Measurements from ENCODE around the gene KRTAP4-8.
"Not testable (repeated sequence)": the region's sequence is repeated elsewhere in the genome, so short reads cannot be mapped to it uniquely, and the experiment has no call there.

The KRTAP4-8 gene

GRCh38 chr17:41076788-41077187 lies 21.2 kb downstream of the KRTAP4-8 start:
- Histone ChIP-seq H3K4me3 (ENCODE audit: low read depth, low read length) (no peak overlapping the region), H3K9me3 (ENCODE audit: control insufficient read depth, insufficient read depth, low read length) (no peaks in the 10 kb centered on the region), H3K27me3 (ENCODE audit: control insufficient read depth, insufficient read depth, low read length) (no peaks in the 10 kb centered on the region), H3K36me3 (ENCODE audit: control insufficient read depth, insufficient read depth, low read length) (no peaks in the 10 kb centered on the region), H3K4me1 (ENCODE audit: control insufficient read depth, insufficient read depth, low read length) (no peaks in the 10 kb centered on the region), H3K9ac (ENCODE audit: low read depth, low read length) (no peak overlapping the region)

- H3K36me3 ChIP-seq (ENCODE audit: control insufficient read depth, insufficient read depth, low read length) = no peaks in the 10 kb centered on the region
- no peak overlapping the region for H3K9ac ChIP-seq (ENCODE audit: low read depth, low read length)
- no peaks in the 10 kb centered on the region for H3K4me1 ChIP-seq (ENCODE audit: control insufficient read depth, insufficient read depth, low read length)
- H3K27me3 ChIP-seq (ENCODE audit: control insufficient read depth, insufficient read depth, low read length) = no peaks in the 10 kb centered on the region
- no peaks in the 10 kb centered on the region for H3K9me3 ChIP-seq (ENCODE audit: control insufficient read depth, insufficient read depth, low read length)
- no peak overlapping the region for H3K4me3 ChIP-seq (ENCODE audit: low read depth, low read length)
These were observed 24.3 kb downstream of the KRTAP4-8 start for GRCh38 chr17:41073676-41074075.

- Histone ChIP-seq H3K4me3 (ENCODE audit: low read depth, low read length) (no peak overlapping the region), H3K9ac (ENCODE audit: low read depth, low read length) (no peak overlapping the region), H3K9me3 (ENCODE audit: control insufficient read depth, insufficient read depth, low read length) (no peaks in the 10 kb centered on the region), H3K27me3 (ENCODE audit: control insufficient read depth, insufficient read depth, low read length) (no peaks in the 10 kb centered on the region), H3K36me3 (ENCODE audit: control insufficient read depth, insufficient read depth, low read length) (no peaks in the 10 kb centered on the region), H3K4me1 (ENCODE audit: control insufficient read depth, insufficient read depth, low read length) (no peaks in the 10 kb centered on the region)
These were observed 26.2 kb downstream of the KRTAP4-8 start for GRCh38 chr17:41071606-41072360.

GRCh38 chr17:41069031-41069430 lies 28.9 kb downstream of the KRTAP4-8 start:
- H3K36me3 ChIP-seq (ENCODE audit: control insufficient read depth, insufficient read depth, low read length) = no peaks in the 10 kb centered on the region
- no peaks in the 10 kb centered on the region for H3K9me3 ChIP-seq (ENCODE audit: control insufficient read depth, insufficient read depth, low read length)
- no peak overlapping the region for H3K9ac ChIP-seq (ENCODE audit: low read depth, low read length)
- no peaks in the 10 kb centered on the region for H3K27me3 ChIP-seq (ENCODE audit: control insufficient read depth, insufficient read depth, low read length)
- H3K4me1 ChIP-seq (ENCODE audit: control insufficient read depth, insufficient read depth, low read length) = no peaks in the 10 kb centered on the region
- no peak overlapping the region for H3K4me3 ChIP-seq (ENCODE audit: low read depth, low read length)

DNA sequence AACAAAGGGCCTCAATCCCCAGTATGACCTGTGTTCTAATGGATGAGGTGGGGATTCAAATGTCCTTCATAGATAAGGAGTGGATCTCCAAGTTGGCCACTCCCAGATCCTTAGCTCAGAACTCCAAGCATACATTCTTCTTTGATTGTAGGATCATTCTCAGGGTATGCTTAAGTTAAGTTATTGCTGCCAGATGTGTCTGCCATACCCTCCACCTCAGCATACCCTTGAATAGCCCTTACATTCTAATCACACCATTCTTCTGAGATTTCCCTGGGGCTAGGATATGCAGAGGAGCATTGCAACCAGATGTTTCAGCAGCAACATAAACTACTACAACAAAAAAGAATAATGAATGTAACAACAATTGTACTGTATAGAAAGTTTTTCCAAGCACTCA lies 30.7 kb downstream of the KRTAP4-8 start:
- Histone ChIP-seq H3K4me1 (ENCODE audit: control insufficient read depth, insufficient read depth, low read length) (no peaks in the 10 kb centered on the region), H3K9ac (ENCODE audit: low read depth, low read length) (no peak overlapping the region), H3K36me3 (ENCODE audit: control insufficient read depth, insufficient read depth, low read length) (no peaks in the 10 kb centered on the region), H3K4me3 (ENCODE audit: low read depth, low read length) (no peak overlapping the region), H3K27me3 (ENCODE audit: control insufficient read depth, insufficient read depth, low read length) (no peaks in the 10 kb centered on the region), H3K9me3 (ENCODE audit: control insufficient read depth, insufficient read depth, low read length) (no peaks in the 10 kb centered on the region)

DNA sequence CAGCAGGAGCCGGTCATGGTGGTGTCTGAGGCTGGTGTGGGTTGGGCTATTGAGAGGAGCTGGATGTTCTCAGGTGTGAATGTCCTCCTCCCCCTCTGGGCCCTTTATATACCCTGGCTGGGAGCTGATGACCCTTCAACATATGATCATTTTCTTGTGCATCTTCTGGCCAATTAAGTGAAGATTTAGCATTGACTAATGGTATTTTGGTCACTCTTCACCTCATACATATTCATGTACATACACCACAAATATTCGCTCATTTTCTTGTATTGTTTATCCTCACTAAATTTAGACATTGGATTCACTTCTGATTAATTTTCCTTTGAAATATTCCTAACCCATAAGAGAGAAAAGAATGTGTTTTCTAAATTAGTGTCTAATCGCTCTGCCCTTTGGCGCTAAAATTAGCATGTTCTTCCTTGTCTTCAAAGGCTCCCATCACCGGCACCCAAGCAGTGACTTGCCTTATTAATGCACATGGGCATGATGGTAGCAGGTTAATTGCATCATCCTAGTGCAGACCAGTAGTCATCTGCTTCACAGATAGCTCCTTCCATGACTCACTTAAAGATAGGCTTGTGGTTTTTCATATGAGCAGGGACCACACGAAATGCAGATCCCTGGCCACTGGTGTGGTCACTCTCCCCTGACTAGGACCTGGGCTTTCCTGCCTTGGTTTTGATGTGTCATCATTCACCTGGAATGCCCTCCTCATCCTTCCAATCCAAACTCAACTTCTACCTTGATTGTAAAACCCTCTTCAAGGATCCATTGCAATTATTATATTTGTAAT lies 31.9 kb downstream of the KRTAP4-8 start, which contains the start of gene KRTAP2-4:
Gene KRTAP2-4, minus strand, starts transcription at position 51 of the 796 bp plus-strand sequence. Its CDS starts 34 bp downstream, at position 17.
- Histone ChIP-seq H3K9me3 (ENCODE audit: control insufficient read depth, insufficient read depth, low read length) (no peaks in the 10 kb centered on the region), H3K4me3 (ENCODE audit: low read depth, low read length) (no peak within 1 kb of the TSS), H3K36me3 (ENCODE audit: control insufficient read depth, insufficient read depth, low read length) (no peaks in the 10 kb centered on the region), H3K27me3 (ENCODE audit: control insufficient read depth, insufficient read depth, low read length) (no peaks in the 10 kb centered on the region), H3K9ac (ENCODE audit: low read depth, low read length) (no peak within 1 kb of the TSS), H3K4me1 (ENCODE audit: control insufficient read depth, insufficient read depth, low read length) (no peaks in the 10 kb centered on the region)

DNA sequence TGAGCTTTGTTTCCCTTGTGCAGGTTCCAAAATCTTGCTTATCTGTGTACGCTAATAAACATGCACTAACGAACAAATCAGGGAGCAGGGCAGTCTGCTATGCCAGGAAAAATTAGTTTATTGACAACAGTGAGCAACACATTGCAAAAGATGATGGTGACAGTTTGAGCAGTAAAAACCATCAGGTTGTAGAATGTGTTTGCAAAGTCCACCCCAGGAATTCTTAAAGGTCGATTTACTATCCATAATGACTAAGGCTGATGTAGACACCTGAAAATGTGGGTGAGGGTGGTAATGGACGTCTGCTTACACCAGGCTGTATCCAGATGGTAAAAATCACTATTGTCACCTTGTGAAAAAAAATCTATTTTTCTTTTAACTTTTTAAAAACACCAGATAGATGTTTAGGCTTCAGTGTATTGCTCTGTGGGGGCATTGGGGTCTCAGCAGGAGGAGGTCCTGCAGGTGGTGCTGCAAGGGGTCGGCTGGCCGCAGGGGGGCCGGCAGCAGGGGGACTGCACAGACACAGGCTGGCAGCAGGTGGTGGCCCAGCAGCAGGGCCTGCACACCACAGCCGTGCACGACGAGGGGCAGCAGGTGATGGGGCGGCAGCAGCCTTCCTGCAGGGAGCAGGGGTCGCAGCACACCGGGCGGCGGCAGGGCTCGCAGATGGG lies 32.8 kb downstream of the KRTAP4-8 start:
- not testable (repeated sequence) for H3K4me3 ChIP-seq (ENCODE audit: low read depth, low read length); H3K9me3 ChIP-seq (ENCODE audit: control insufficient read depth, insufficient read depth, low read length); H3K27me3 ChIP-seq (ENCODE audit: control insufficient read depth, insufficient read depth, low read length); H3K36me3 ChIP-seq (ENCODE audit: control insufficient read depth, insufficient read depth, low read length); H3K4me1 ChIP-seq (ENCODE audit: control insufficient read depth, insufficient read depth, low read length); H3K9ac ChIP-seq (ENCODE audit: low read depth, low read length)

- Histone ChIP-seq H3K9ac (ENCODE audit: low read depth, low read length) (no peak overlapping the region), H3K36me3 (ENCODE audit: control insufficient read depth, insufficient read depth, low read length) (no peaks in the 10 kb centered on the region), H3K4me1 (ENCODE audit: control insufficient read depth, insufficient read depth, low read length) (no peaks in the 10 kb centered on the region), H3K4me3 (ENCODE audit: low read depth, low read length) (no peak overlapping the region), H3K27me3 (ENCODE audit: control insufficient read depth, insufficient read depth, low read length) (no peaks in the 10 kb centered on the region), H3K9me3 (ENCODE audit: control insufficient read depth, insufficient read depth, low read length) (no peaks in the 10 kb centered on the region)
These were observed 33.6 kb downstream of the KRTAP4-8 start for GRCh38 chr17:41064301-41064700.

DNA sequence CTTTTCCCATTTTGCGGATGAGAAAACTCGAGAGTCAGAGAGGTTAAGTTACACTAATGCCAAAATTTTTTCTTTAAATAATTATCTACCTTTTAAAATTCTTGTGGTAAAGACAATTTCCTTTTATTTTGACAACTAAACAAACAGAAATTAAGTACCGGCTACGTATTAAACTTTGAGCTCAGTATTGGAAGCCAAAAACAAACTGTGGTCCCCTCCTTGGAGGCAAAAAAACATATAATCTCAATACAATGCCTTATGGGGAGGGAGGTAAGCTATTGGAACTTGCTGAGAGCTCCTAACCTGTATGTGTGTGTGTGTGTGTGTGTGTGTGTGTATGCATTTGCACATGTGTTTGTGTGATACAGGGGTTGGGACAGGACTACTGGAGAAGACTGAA lies 34.5 kb downstream of the KRTAP4-8 start:
- Histone ChIP-seq H3K4me3 (ENCODE audit: low read depth, low read length) (no peak overlapping the region), H3K9ac (ENCODE audit: low read depth, low read length) (no peak overlapping the region), H3K9me3 (ENCODE audit: control insufficient read depth, insufficient read depth, low read length) (no peaks in the 10 kb centered on the region), H3K4me1 (ENCODE audit: control insufficient read depth, insufficient read depth, low read length) (no peaks in the 10 kb centered on the region), H3K36me3 (ENCODE audit: control insufficient read depth, insufficient read depth, low read length) (no peaks in the 10 kb centered on the region), H3K27me3 (ENCODE audit: control insufficient read depth, insufficient read depth, low read length) (no peaks in the 10 kb centered on the region)

DNA sequence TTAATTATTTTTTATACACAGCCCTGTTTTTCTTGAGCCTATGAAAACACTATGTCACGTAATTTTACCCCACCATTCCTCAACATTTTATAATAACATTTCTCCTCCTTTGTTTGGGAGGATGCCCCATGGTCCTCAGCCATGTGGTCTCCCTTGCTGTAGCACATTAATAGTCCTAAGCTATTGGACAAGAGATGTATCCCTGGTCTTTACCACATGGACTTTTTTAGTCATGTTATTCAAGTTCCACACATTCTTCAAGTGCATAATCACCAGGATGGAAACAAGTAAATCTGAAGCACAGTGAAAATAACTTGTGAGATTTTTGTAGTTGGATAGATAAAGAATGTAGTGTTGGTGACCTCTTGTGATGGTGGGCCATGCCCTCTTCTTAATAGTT lies 36.0 kb downstream of the KRTAP4-8 start:
- H3K9me3 ChIP-seq (ENCODE audit: control insufficient read depth, insufficient read depth, low read length) = no peaks in the 10 kb centered on the region
- no peaks in the 10 kb centered on the region for H3K27me3 ChIP-seq (ENCODE audit: control insufficient read depth, insufficient read depth, low read length)
- no peaks in the 10 kb centered on the region for H3K36me3 ChIP-seq (ENCODE audit: control insufficient read depth, insufficient read depth, low read length)
- no peak overlapping the region for H3K9ac ChIP-seq (ENCODE audit: low read depth, low read length)
- no peaks in the 10 kb centered on the region for H3K4me1 ChIP-seq (ENCODE audit: control insufficient read depth, insufficient read depth, low read length)
- H3K4me3 ChIP-seq (ENCODE audit: low read depth, low read length) = no peak overlapping the region

- Histone ChIP-seq H3K36me3 (ENCODE audit: control insufficient read depth, insufficient read depth, low read length) (no peaks in the 10 kb centered on the region), H3K27me3 (ENCODE audit: control insufficient read depth, insufficient read depth, low read length) (no peaks in the 10 kb centered on the region), H3K9ac (ENCODE audit: low read depth, low read length) (no peak within 1 kb of the TSS), H3K4me3 (ENCODE audit: low read depth, low read length) (no peak within 1 kb of the TSS), H3K4me1 (ENCODE audit: control insufficient read depth, insufficient read depth, low read length) (no peaks in the 10 kb centered on the region), H3K9me3 (ENCODE audit: control insufficient read depth, insufficient read depth, low read length) (no peaks in the 10 kb centered on the region)
These were observed 37.8 kb downstream of the KRTAP4-8 start, which contains the start of gene KRTAP2-3 for GRCh38 chr17:41060052-41060604. KRTAP2-3 (minus strand) TSS chr17:41060114; CDS start chr17:41060050, 64 bp downstream.

All from iPS-15b (cell line).